K562 (cell line): Measurements from ENCODE around the gene PPY. TPM values are rescaled to one million over a fixed set of nuclear protein-coding genes. Genes with fewer than 3 reads are reported as not detected.

Experiments used
- ATAC-seq: fragments of 200-7000 bp; cut with Tn5 transposase; 3 replicates; pipeline ENCODE4 v1.9.1; 2020; ENCODE audit warnings: moderate library complexity
- BruUV-seq: library from RNA; stranded (reverse); fragments of 400-500 nt; replicated peaks from 2 replicates; lab custom pipeline; 2021; lab: Mats Ljungman, UMichigan
- CTCF ChIA-PET: fragments of 300-600 bp; formaldehyde crosslinking; extraction: SDS; loops from one replicate; lab custom pipeline; 2021; ENCODE audit warnings: low intra/inter-chr PET ratio; lab: Yijun Ruan, JAX
- POLR2A ChIA-PET: fragments of 300-600, 350-650 bp; sonication (Branson Sonifier 250); formaldehyde crosslinking; extraction: SDS; loops from one replicate; lab custom pipeline; 2021; ENCODE audit warnings: antibody characterized with exemption, inconsistent platforms; lab: Yijun Ruan, JAX
- DNase-seq, 4 experiments: peaks; one replicate each; pipeline versions ENCODE4 v3.0.0 to v3.0.0-alpha.2; 2011 to 2018; ENCODE audit warnings: low spot score in 3 of 4, mixed read lengths in 3 of 4; ENCODE audit errors: extremely low read depth in 1 of 4
- FAIRE-seq: peaks from 2 replicates; lab custom pipeline; 2011; peaks lifted over from hg19 to GRCh38; lab: Jason Lieb, UNC
- H2AFZ ChIP-seq: 2 replicates; pipeline ENCODE4 v1.6.0; 2011; ENCODE audit warnings: low read depth, low read length, control low read depth, inconsistent platforms
- H3K27ac ChIP-seq: fragments of 200-600 bp; 3 replicates; pipeline ENCODE4 v1.8.0; 2011; ENCODE audit warnings: low read depth, mild to moderate bottlenecking, control low read depth, inconsistent platforms, low read length, moderate library complexity, mixed read lengths; ENCODE audit errors: extremely low read depth
- H3K27me3 ChIP-seq, 2 experiments: fragments of 300-600 bp in 1 of 2; 2 replicates in 1 of 2; 3 replicates in 1 of 2; pipeline versions ENCODE4 v1.6.0 to v1.8.0; 2011; ENCODE audit warnings: inconsistent platforms in 2 of 2, low read length in 2 of 2, mild to moderate bottlenecking in 1 of 2, mixed read lengths in 1 of 2, moderate library complexity in 1 of 2; ENCODE audit not compliant: control insufficient read depth in 2 of 2, insufficient read depth in 2 of 2
- H3K36me3 ChIP-seq: fragments of 300-600 bp; 3 replicates; pipeline ENCODE4 v1.8.0; 2011; ENCODE audit warnings: mild to moderate bottlenecking, low read length, inconsistent platforms; ENCODE audit not compliant: control insufficient read depth, insufficient read depth
- H3K4me1 ChIP-seq, 2 experiments: fragments of 200-600 bp in 1 of 2; replicated peaks in 1 of 2; 2 replicates in 1 of 2; 3 replicates in 1 of 2; pipeline versions ENCODE4 v1.5.1 to v1.8.0; 2011; ENCODE audit warnings: inconsistent platforms in 2 of 2, low read length in 2 of 2, mild to moderate bottlenecking in 1 of 2, mixed read lengths in 1 of 2, moderate library complexity in 1 of 2; ENCODE audit not compliant: control insufficient read depth in 2 of 2, insufficient read depth in 2 of 2
- H3K4me2 ChIP-seq: 2 replicates; pipeline ENCODE4 v1.6.1; 2011; ENCODE audit warnings: low read length, control low read depth, inconsistent platforms, mixed read lengths; ENCODE audit not compliant: insufficient read depth
- H3K4me3 ChIP-seq: fragments of 200-600 bp; sonication (generic), shearing (Covaris generic); 2 replicates; pipeline ENCODE4 v1.5.1; 2016; ENCODE audit warnings: control low read depth, inconsistent platforms
- H3K79me2 ChIP-seq: fragments of 200-600 bp; 3 replicates; pipeline ENCODE4 v1.8.0; 2011; ENCODE audit warnings: low read length, inconsistent platforms; ENCODE audit not compliant: control insufficient read depth, insufficient read depth
- H3K9ac ChIP-seq, 2 experiments: 2 replicates each; pipeline versions ENCODE4 v1.6.0 to v1.6.1; 2011; ENCODE audit warnings: low read depth in 2 of 2, low read length in 2 of 2, control low read depth in 1 of 2, inconsistent platforms in 1 of 2, mild to moderate bottlenecking in 1 of 2, mixed read lengths in 1 of 2; ENCODE audit not compliant: insufficient read depth in 1 of 2
- H3K9me1 ChIP-seq: one replicate; pipeline ENCODE4 v1.6.0; 2011; ENCODE audit warnings: inconsistent platforms, mild to moderate bottlenecking, low read length, moderate library complexity; ENCODE audit not compliant: control insufficient read depth, insufficient read depth
- H3K9me3 ChIP-seq: replicated peaks from 2 replicates; pipeline ENCODE4 v1.5.1; 2011; ENCODE audit warnings: low read depth, low read length, inconsistent platforms; ENCODE audit not compliant: control insufficient read depth, insufficient read depth
- H4K20me1 ChIP-seq: replicated peaks from 2 replicates; pipeline ENCODE4 v1.6.1; 2011; ENCODE audit warnings: low read length, inconsistent platforms, mixed read lengths; ENCODE audit not compliant: control insufficient read depth, insufficient read depth
- CBFA2T3 ChIP-seq: fragments of 450-650 bp; IDR thresholded peaks from 2 replicates; pipeline ENCODE4 v1.6.1; 2017
- CBX1 ChIP-seq: sonication (generic); IDR thresholded peaks from 2 replicates; pipeline ENCODE4 v1.6.1; 2016; ENCODE audit warnings: antibody characterized with exemption, low read depth, mild to moderate bottlenecking
- CBX8 ChIP-seq: fragments of 200-600 bp; sonication (generic); IDR thresholded peaks from 2 replicates; pipeline ENCODE4 v1.6.1; 2012; ENCODE audit warnings: borderline replicate concordance, mixed run types, low read depth, mild to moderate bottlenecking, moderate library complexity, mixed read lengths, low read length, control low read depth, inconsistent platforms; ENCODE audit not compliant: poor library complexity, severe bottlenecking; ENCODE audit errors: extremely low read depth
- EGR1 ChIP-seq: fragments of 450-650 bp; conservative IDR thresholded peaks from 2 replicates; pipeline ENCODE4 v1.6.1; 2017; ENCODE audit warnings: mild to moderate bottlenecking
- EHMT2 ChIP-seq: fragments of 450-650 bp; IDR thresholded peaks from 2 replicates; pipeline ENCODE4 v1.6.1; 2018; ENCODE audit warnings: antibody characterized with exemption
- FOXJ2 ChIP-seq: fragments of 200-800 bp; sonication (Bioruptor generic); IDR thresholded peaks from 2 replicates; pipeline ENCODE4 v1.6.1; 2016; ENCODE audit warnings: missing genetic modification characterization, missing compliant biosample characterization
- GTF2F1 ChIP-seq: IDR thresholded peaks from 2 replicates; pipeline ENCODE4 v1.6.1; 2011; ENCODE audit warnings: low read depth, low read length, improper control_type of control experiment
- HNRNPLL ChIP-seq: fragments of 200-400 bp; formaldehyde crosslinking; IDR thresholded peaks from 2 replicates; pipeline ENCODE4 v1.6.1; 2017; ENCODE audit warnings: low read length, low read depth, mild to moderate bottlenecking; ENCODE audit not compliant: poor library complexity, severe bottlenecking
- IFI16 ChIP-seq: fragments of 250-450 bp; sonication (Bioruptor Pico); IDR thresholded peaks from 2 replicates; pipeline ENCODE4 v2.1.2; 2022; ENCODE audit warnings: mild to moderate bottlenecking, inconsistent platforms
- MBD2 ChIP-seq: sonication (generic); IDR thresholded peaks from 2 replicates; pipeline ENCODE4 v1.6.1; 2016; ENCODE audit warnings: low read depth, borderline replicate concordance
- NCOA1 ChIP-seq: fragments of 450-650 bp; IDR thresholded peaks from 2 replicates; pipeline ENCODE4 v1.6.1; 2016; ENCODE audit warnings: low read depth
- RB1 ChIP-seq: fragments of 450-650 bp; IDR thresholded peaks from 2 replicates; pipeline ENCODE4 v1.6.1; 2017; ENCODE audit warnings: low read depth, mild to moderate bottlenecking
- SRSF7 ChIP-seq: fragments of 200-400 bp; formaldehyde crosslinking; optimal IDR thresholded peaks from 2 replicates; pipeline ENCODE3; 2017; ENCODE audit warnings: mild to moderate bottlenecking, low read depth, low read length
- ZNF586 ChIP-seq: fragments of 450-650 bp; formaldehyde crosslinking; conservative IDR thresholded peaks from 2 replicates; pipeline ENCODE4 v1.4.0; 2020; ENCODE audit warnings: mild to moderate bottlenecking, moderate library complexity
- WGBS: fragments of 100-300 bp; shearing (Covaris generic); methylation state at CpG from one replicate; pipeline ENCODE4 v1.1.6; 2016; ENCODE audit warnings: low coverage, mixed read lengths; ENCODE audit not compliant: insufficient coverage; ENCODE audit errors: missing lambda C conversion rate; 5-methylcytosine and 5-hydroxymethylcytosine counted together
- in situ Hi-C: fragments of 300-500 bp; cut with MboI; formaldehyde crosslinking; loops from 4 replicates; pipeline ENCODE4 v1.15.0; 2018; ENCODE audit warnings: inconsistent platforms, mixed read lengths
- intact Hi-C: fragments of 100-400 bp; cut with micrococcal nuclease; formaldehyde crosslinking; loops from 2 replicates; pipeline ENCODE4 v1.14.2; 2022
- polyA plus RNA-seq, 8 experiments: library from polyadenylated mRNA; depleted of rRNA in 4 of 8; stranded (reverse) in 5 of 8; unstranded in 3 of 8; fragments of >200 nt; fragmentation: Nextera tagmentation in 2 of 8; fragmentation: Illumina TruSeq in 1 of 8; extraction: Ambion mirVana in 2 of 8; extraction: Trizol in 1 of 8; gene quantifications; 2 replicates each; pipeline versions ENCODE4 v1.2.1 to v1.2.3, GENCODE V29; 2011 to 2014; ENCODE audit warnings: inconsistent platforms in 1 of 8, missing spikeins in 1 of 8
- total RNA-seq, 7 experiments: library from RNA; depleted of rRNA in 6 of 7; stranded (reverse); fragments of >200 nt in 6 of 7; fragmentation: Illumina TruSeq in 2 of 7; extraction: Trizol in 2 of 7; gene quantifications; 2 replicates each; pipeline versions ENCODE4 v1.2.1 to v1.2.3, GENCODE V29; 2011 to 2021; ENCODE audit warnings: low replicate concordance in 1 of 7
- TF ChIP-seq, protein P1 (sequence below): fragments of 450-650 bp; IDR thresholded peaks from 2 replicates; pipeline ENCODE4 v1.6.1; 2017; ENCODE audit warnings: mild to moderate bottlenecking, moderate library complexity
- TF ChIP-seq, protein P2 (sequence below): IDR thresholded peaks from 2 replicates; pipeline ENCODE4 v1.6.1; 2014; ENCODE audit warnings: antibody characterized with exemption
- TF ChIP-seq, protein P3 (sequence below): fragments of 250-450 bp; sonication (Bioruptor Pico); IDR thresholded peaks from 2 replicates; pipeline ENCODE4 v1.8.0; 2021; ENCODE audit warnings: moderate library complexity, mild to moderate bottlenecking, inconsistent platforms
- TF ChIP-seq, protein P4 (sequence below): sonication (generic); formaldehyde crosslinking; IDR thresholded peaks from 2 replicates; pipeline ENCODE4 v1.8.0; 2022; ENCODE audit warnings: missing genetic modification reagents, mild to moderate bottlenecking, moderate library complexity, borderline replicate concordance

PPY gene
- total and polyA plus RNA-seq, 9 of the 15 experiments (the other 6 are each of a cell fraction or from before 2014, with no cell fraction given): not detected

DNA sequence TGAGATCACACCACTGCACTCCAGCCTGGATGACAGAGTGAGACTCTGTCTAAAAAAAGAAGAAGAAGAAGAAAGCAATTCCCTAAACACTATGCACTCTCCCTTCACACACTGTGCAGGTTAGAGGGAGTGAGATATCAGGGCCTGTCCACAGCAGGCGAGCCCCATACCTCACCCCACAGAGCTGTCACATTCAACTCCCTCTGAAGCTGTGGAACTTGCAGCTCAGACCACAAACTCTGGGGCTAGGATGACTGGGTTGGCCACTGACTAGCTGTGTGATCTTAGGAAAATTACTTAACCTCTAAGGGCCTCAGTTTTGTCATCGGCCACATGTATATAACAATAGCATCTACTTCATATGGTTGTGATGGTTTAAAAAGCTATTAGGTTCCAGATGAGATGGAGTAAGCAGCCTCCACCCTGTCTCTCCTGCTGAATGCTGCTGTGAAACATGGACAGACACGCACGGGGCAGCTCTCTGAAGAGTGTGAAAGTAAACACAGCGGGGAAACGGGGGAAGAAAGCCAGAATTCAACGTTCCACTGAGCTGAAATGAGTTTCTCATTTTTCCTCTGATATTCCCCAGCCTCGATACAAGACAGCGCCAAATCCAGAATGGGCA lies 25.1 kb upstream of the PPY start:
- peaks cover 18 to 39% of the 10 kb centered on the region in 2 experiments; a peak in 4 of 5 replicates for H3K27me3 ChIP-seq
- no peak; the same call in 2 of the 3 replicates for ATAC-seq
- H3K4me3 ChIP-seq: no peak overlapping the region
- H3K4me2 ChIP-seq: no peak overlapping the region
- no peak for DNase-seq
- no peak overlapping the region; a peak in 1 of 4 replicates for H3K9ac ChIP-seq
- ChIA-PET CTCF (no interaction called here), POLR2A (interaction anchor here (0.7 to 0.8 kb wide), 3 partner anchors 13 to 41 kb away, joined by 3 to 5 read pairs (median 3); partner anchors contain the start of gene PYY)
- H3K79me2 ChIP-seq: no peaks in the 10 kb centered on the region
- no peaks in the 10 kb centered on the region for H3K4me1 ChIP-seq
- no peaks in the 10 kb centered on the region for H3K9me1 ChIP-seq
- FAIRE-seq: peak; percentile 26
- in situ Hi-C loops: no loop called here
- H3K36me3 ChIP-seq: no peaks in the 10 kb centered on the region
- WGBS: 6% methylated on average over 9 of the region's 9 CpGs
- 0 out of 2 replicates have a peak, but pooled peaks cover 4% of the 10 kb centered on the region for H4K20me1 ChIP-seq
- peak overlapping the region; percentile 70; the same call in 1 of the 2 replicates for H2AFZ ChIP-seq
- no TSS peak for BruUV-seq
- H3K27ac ChIP-seq: no peak overlapping the region
- no peaks in the 10 kb centered on the region for H3K9me3 ChIP-seq
- TF ChIP-seq, protein P1, sequence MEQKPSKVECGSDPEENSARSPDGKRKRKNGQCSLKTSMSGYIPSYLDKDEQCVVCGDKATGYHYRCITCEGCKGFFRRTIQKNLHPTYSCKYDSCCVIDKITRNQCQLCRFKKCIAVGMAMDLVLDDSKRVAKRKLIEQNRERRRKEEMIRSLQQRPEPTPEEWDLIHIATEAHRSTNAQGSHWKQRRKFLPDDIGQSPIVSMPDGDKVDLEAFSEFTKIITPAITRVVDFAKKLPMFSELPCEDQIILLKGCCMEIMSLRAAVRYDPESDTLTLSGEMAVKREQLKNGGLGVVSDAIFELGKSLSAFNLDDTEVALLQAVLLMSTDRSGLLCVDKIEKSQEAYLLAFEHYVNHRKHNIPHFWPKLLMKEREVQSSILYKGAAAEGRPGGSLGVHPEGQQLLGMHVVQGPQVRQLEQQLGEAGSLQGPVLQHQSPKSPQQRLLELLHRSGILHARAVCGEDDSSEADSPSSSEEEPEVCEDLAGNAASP: no peak
- TF ChIP-seq FOXJ2 (tag) (no peak), RB1 (no peak), EHMT2 (no peak), GTF2F1 (no peak), NCOA1 (no peak), SRSF7 (no peak), IFI16 (CRISPR knock-in tag) (no peak), MBD2 (no peak), CBX8 (no peak), EGR1 (no peak), CBX1 (no peak), ZNF586 (no peak), HNRNPLL (no peak), CBFA2T3 (no peak)
- TF ChIP-seq, protein P2, sequence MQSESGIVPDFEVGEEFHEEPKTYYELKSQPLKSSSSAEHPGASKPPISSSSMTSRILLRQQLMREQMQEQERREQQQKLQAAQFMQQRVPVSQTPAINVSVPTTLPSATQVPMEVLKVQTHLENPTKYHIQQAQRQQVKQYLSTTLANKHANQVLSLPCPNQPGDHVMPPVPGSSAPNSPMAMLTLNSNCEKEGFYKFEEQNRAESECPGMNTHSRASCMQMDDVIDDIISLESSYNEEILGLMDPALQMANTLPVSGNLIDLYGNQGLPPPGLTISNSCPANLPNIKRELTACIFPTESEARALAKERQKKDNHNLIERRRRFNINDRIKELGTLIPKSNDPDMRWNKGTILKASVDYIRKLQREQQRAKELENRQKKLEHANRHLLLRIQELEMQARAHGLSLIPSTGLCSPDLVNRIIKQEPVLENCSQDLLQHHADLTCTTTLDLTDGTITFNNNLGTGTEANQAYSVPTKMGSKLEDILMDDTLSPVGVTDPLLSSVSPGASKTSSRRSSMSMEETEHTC: no peak
- TF ChIP-seq, protein P3, sequence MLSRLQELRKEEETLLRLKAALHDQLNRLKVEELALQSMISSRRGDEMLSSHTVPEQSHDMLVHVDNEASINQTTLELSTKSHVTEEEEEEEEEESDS (CRISPR knock-in tag): no peak
- TF ChIP-seq, protein P4, sequence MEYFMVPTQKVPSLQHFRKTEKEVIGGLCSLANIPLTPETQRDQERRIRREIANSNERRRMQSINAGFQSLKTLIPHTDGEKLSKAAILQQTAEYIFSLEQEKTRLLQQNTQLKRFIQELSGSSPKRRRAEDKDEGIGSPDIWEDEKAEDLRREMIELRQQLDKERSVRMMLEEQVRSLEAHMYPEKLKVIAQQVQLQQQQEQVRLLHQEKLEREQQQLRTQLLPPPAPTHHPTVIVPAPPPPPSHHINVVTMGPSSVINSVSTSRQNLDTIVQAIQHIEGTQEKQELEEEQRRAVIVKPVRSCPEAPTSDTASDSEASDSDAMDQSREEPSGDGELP: no peak
- TF ChIP-seq, all 486 proteins: peak for 0
- intact Hi-C loops: no loop called here
